Measurements from ENCODE around the gene HRH1. TPM values are rescaled to one million over a fixed set of nuclear protein-coding genes. Genes with fewer than 3 reads are reported as not detected.
"Not testable (repeated sequence)": the region's sequence is repeated elsewhere in the genome, so short reads cannot be mapped to it uniquely, and the experiment has no call there.

The HRH1 gene
- total RNA-seq, 3 donors from 2014 or later (not counting 1 experiment from before 2014, with no cell fraction given) = not detected

GRCh38 chr3:11178421-11178820, 24.1 kb downstream of the HRH1 start:
- 93% methylated on average over 8 of the region's 8 CpGs for WGBS (ENCODE audit: insufficient coverage)
- Mint-ChIP-seq H3K27me3 (ENCODE audit: low read depth in 2 of 2) (no peaks in the 10 kb centered on the region), H3K4me1 (no peaks in the 10 kb centered on the region), H3K4me3 (no peak overlapping the region), H3K27ac (no peak overlapping the region), H3K36me3 (no peaks in the 10 kb centered on the region), H3K9me3 (no peaks in the 10 kb centered on the region)
- no peaks in the 10 kb centered on the region for H3K4me1 ChIP-seq (ENCODE audit: control insufficient read depth, insufficient read depth, low read length)
- DNase-seq = no peak
- TF ChIP-seq CTCF (IDR thresholded peaks at IDR 0.05) = no peak
- no peak overlapping the region for H3K4me3 ChIP-seq (ENCODE audit: low read length)
- no peaks in the 10 kb centered on the region for H3K9me3 ChIP-seq (ENCODE audit: control insufficient read depth, insufficient read depth, low read length)
- H3K27me3 ChIP-seq (ENCODE audit: control insufficient read depth, insufficient read depth, low read length) = no peaks in the 10 kb centered on the region
- intact Hi-C loops (cut with micrococcal nuclease) = no loop called here
- no peak for ATAC-seq
- no peaks in the 10 kb centered on the region for H3K36me3 ChIP-seq (ENCODE audit: control insufficient read depth, insufficient read depth, low read length)
- H3K27ac ChIP-seq (ENCODE audit: low read length) = no peak overlapping the region

GRCh38 chr3:11184328-11184969, 30.2 kb downstream of the HRH1 start:
- H3K4me3 Mint-ChIP-seq; H3K9me3 ChIP-seq (ENCODE audit: control insufficient read depth, insufficient read depth, low read length); H3K36me3 Mint-ChIP-seq; intact Hi-C loops (cut with micrococcal nuclease); H3K27ac ChIP-seq (ENCODE audit: low read length); H3K27me3 Mint-ChIP-seq (ENCODE audit: low read depth in 2 of 2); H3K9me3 Mint-ChIP-seq; H3K4me1 Mint-ChIP-seq; H3K27ac Mint-ChIP-seq; H3K4me3 ChIP-seq (ENCODE audit: low read length); H3K4me1 ChIP-seq (ENCODE audit: control insufficient read depth, insufficient read depth, low read length); H3K27me3 ChIP-seq (ENCODE audit: control insufficient read depth, insufficient read depth, low read length); ATAC-seq; DNase-seq; H3K36me3 ChIP-seq (ENCODE audit: control insufficient read depth, insufficient read depth, low read length): not testable (repeated sequence)
- WGBS (ENCODE audit: insufficient coverage) = 89% methylated on average over 13 of the region's 15 CpGs

GRCh38 chr3:11185144-11185543, 30.9 kb downstream of the HRH1 start:
- no peaks in the 10 kb centered on the region for H3K36me3 Mint-ChIP-seq
- H3K4me3 Mint-ChIP-seq = no peak overlapping the region
- no peak overlapping the region for H3K4me3 ChIP-seq (ENCODE audit: low read length)
- H3K27ac ChIP-seq (ENCODE audit: low read length) = no peak overlapping the region
- no peaks in the 10 kb centered on the region for H3K9me3 Mint-ChIP-seq
- H3K4me1 ChIP-seq (ENCODE audit: control insufficient read depth, insufficient read depth, low read length) = no peaks in the 10 kb centered on the region
- 87% methylated on average over 3 of the region's 3 CpGs for WGBS (ENCODE audit: insufficient coverage)
- H3K36me3 ChIP-seq (ENCODE audit: control insufficient read depth, insufficient read depth, low read length) = no peaks in the 10 kb centered on the region
- H3K27ac Mint-ChIP-seq = no peak overlapping the region
- no peaks in the 10 kb centered on the region for H3K27me3 ChIP-seq (ENCODE audit: control insufficient read depth, insufficient read depth, low read length)
- DNase-seq (no peak), ATAC-seq (no peak)
- intact Hi-C loops (cut with micrococcal nuclease) = no loop called here
- H3K9me3 ChIP-seq (ENCODE audit: control insufficient read depth, insufficient read depth, low read length) = no peaks in the 10 kb centered on the region
- H3K4me1 Mint-ChIP-seq = no peaks in the 10 kb centered on the region
- peaks cover 5 to 7% of the 10 kb centered on the region in 2 donors for H3K27me3 Mint-ChIP-seq (ENCODE audit: low read depth in 2 of 2)
- no peak for TF ChIP-seq CTCF (IDR thresholded peaks at IDR 0.05)

GRCh38 chr3:11185564-11186317, 31.4 kb downstream of the HRH1 start:
- WGBS (ENCODE audit: insufficient coverage) = 81% methylated on average over 13 of the region's 13 CpGs
- DNase-seq (no peak), ATAC-seq (no peak)
- Histone ChIP-seq H3K4me3 (ENCODE audit: low read length) (no peak overlapping the region), H3K9me3 (ENCODE audit: control insufficient read depth, insufficient read depth, low read length) (no peaks in the 10 kb centered on the region), H3K4me1 (ENCODE audit: control insufficient read depth, insufficient read depth, low read length) (no peaks in the 10 kb centered on the region), H3K27ac (ENCODE audit: low read length) (no peak overlapping the region), H3K36me3 (ENCODE audit: control insufficient read depth, insufficient read depth, low read length) (no peaks in the 10 kb centered on the region), H3K27me3 (ENCODE audit: control insufficient read depth, insufficient read depth, low read length) (no peaks in the 10 kb centered on the region)
- Mint-ChIP-seq H3K4me1 (no peaks in the 10 kb centered on the region), H3K36me3 (no peaks in the 10 kb centered on the region), H3K4me3 (no peak overlapping the region), H3K27me3 (ENCODE audit: low read depth in 2 of 2) (peaks cover 5 to 7% of the 10 kb centered on the region in 2 donors), H3K9me3 (no peaks in the 10 kb centered on the region), H3K27ac (no peak overlapping the region)
- intact Hi-C loops (cut with micrococcal nuclease) = no loop called here
- TF ChIP-seq CTCF (IDR thresholded peaks at IDR 0.05) = no peak
